Measurements from ENCODE around the gene SLC4A1.
"Not testable (repeated sequence)": the region's sequence is repeated elsewhere in the genome, so short reads cannot be mapped to it uniquely, and the experiment has no call there.

Gene SLC4A1

GRCh38 chr17:44257815-44258760 lies 9.8 kb downstream of the SLC4A1 start:
- no peaks in the 10 kb centered on the region for H3K9me3 Mint-ChIP-seq
- no peak overlapping the region for H3K27ac Mint-ChIP-seq
- no peak for DNase-seq (ENCODE audit: low spot score in 2 of 2)
- H3K27me3 Mint-ChIP-seq = peaks cover 8% of the 10 kb centered on the region
- H3K36me3 Mint-ChIP-seq = no peaks in the 10 kb centered on the region
- H3K4me1 Mint-ChIP-seq = peaks cover 4% of the 10 kb centered on the region
- ATAC-seq (ENCODE audit: low read depth) = no peak
- no peak overlapping the region for H3K4me3 Mint-ChIP-seq

GRCh38 chr17:44256671-44257070 lies 11.3 kb downstream of the SLC4A1 start:
- Mint-ChIP-seq H3K27me3 (peaks cover 6% of the 10 kb centered on the region), H3K4me1 (peaks cover 4% of the 10 kb centered on the region), H3K36me3 (no peaks in the 10 kb centered on the region), H3K27ac (no peak overlapping the region), H3K4me3 (no peak overlapping the region), H3K9me3 (no peaks in the 10 kb centered on the region)
- ATAC-seq (ENCODE audit: low read depth) (no peak), DNase-seq (ENCODE audit: low spot score in 2 of 2) (no peak)

- H3K36me3 Mint-ChIP-seq = no peaks in the 10 kb centered on the region
- H3K4me1 Mint-ChIP-seq = peaks cover 4% of the 10 kb centered on the region
- no peak overlapping the region for H3K27ac Mint-ChIP-seq
- ATAC-seq (ENCODE audit: low read depth) = no peak
- H3K9me3 Mint-ChIP-seq = no peaks in the 10 kb centered on the region
- peaks cover 6% of the 10 kb centered on the region for H3K27me3 Mint-ChIP-seq
- H3K4me3 Mint-ChIP-seq = no peak overlapping the region
- DNase-seq (ENCODE audit: low spot score in 2 of 2) = no peak
These were observed 12.0 kb downstream of the SLC4A1 start for GRCh38 chr17:44255915-44256314.

DNA sequence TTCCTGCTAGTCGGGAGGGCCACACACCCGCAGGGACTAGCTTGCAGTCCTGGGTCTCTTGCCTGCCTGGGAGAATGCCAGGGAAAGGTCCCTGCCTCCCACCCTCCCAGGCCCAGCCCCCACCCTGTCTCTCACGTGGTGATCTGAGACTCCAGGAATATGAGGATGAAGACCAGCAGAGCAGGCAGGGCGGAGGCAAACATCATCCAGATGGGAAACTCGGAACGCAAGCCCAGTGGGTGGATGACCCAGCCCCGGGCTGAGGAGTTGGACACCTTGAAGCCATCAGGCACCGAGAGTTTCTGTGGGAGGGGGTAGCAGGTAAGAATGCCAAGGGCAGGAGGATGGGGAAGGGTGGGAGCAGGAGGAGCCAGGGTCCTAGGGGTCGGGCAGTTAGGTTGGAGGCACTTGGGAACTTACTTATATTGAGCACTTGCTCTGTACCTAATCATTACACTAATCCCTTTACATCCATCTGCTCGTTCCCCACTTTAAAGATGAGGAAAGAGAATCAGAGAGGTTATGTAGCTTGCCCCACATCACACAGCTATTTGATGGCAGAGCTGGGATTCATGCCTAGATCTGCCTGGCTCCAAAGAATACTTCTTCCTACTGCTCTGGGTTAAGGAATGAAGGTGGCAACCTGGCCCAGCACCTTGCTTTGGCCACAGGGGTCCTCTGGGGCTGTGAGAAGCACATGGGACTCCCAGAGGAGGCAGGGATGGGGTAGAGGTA lies 13.4 kb downstream of the SLC4A1 start:
- DNase-seq (ENCODE audit: low spot score in 2 of 2) (no peak), ATAC-seq (ENCODE audit: low read depth) (no peak)
- Mint-ChIP-seq H3K27ac (no peak overlapping the region), H3K4me3 (no peak overlapping the region), H3K36me3 (no peaks in the 10 kb centered on the region), H3K9me3 (no peaks in the 10 kb centered on the region), H3K4me1 (peaks cover 4% of the 10 kb centered on the region), H3K27me3 (peaks cover 6% of the 10 kb centered on the region)

DNA sequence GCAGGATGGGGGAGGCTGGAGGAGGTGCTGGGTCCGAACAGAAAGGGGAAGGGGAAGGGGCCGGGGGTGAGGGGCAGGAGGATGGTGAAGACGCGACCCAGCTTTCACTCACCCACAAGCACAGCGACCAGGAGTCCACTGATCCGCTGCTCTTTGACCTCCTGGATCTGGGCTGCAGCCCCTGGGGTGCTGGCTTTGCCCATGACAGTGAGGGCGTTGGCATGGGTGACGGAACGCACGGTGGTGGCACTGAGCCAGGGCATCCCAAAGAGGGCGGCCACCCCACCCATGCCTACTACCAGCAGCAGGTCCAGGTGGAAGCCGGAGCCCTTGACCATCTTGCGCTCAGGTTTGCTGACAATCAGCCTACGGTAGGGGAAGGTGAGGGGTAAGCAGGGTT lies 14.9 kb downstream of the SLC4A1 start:
- H3K9me3 Mint-ChIP-seq = no peaks in the 10 kb centered on the region
- H3K4me3 Mint-ChIP-seq = no peak overlapping the region
- H3K27me3 Mint-ChIP-seq = peaks cover 6% of the 10 kb centered on the region
- peaks cover 7% of the 10 kb centered on the region for H3K4me1 Mint-ChIP-seq
- H3K36me3 Mint-ChIP-seq = no peaks in the 10 kb centered on the region
- DNase-seq (ENCODE audit: low spot score in 2 of 2) (no peak), ATAC-seq (ENCODE audit: low read depth) (no peak)
- H3K27ac Mint-ChIP-seq = no peak overlapping the region

DNA sequence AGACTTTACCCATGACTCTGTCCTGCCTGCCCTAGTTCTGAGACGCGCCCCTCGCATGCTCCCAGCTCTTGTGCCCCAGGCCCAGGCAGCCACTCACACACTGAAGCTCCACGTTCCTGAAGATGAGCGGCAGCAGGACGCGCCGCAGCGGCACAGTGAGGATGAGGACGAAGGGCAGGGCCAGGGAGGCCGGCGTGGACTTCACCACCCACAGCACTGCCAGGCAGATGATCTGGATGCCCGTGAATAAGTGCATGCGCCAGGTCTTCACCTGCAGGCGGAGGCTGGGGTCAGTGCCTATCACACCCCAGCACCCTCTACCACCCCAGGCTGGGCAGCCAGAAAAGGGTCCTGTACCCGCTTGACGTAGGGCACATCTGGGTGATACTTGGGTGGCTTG lies 16.9 kb downstream of the SLC4A1 start:
- peaks cover 20% of the 10 kb centered on the region for H3K4me1 Mint-ChIP-seq
- H3K27ac Mint-ChIP-seq = no peak overlapping the region
- no peaks in the 10 kb centered on the region for H3K36me3 Mint-ChIP-seq
- H3K9me3 Mint-ChIP-seq = no peaks in the 10 kb centered on the region
- no peak for DNase-seq (ENCODE audit: low spot score in 2 of 2)
- no peak for ATAC-seq (ENCODE audit: low read depth)
- H3K27me3 Mint-ChIP-seq = peaks cover 5% of the 10 kb centered on the region
- no peak overlapping the region for H3K4me3 Mint-ChIP-seq

- Mint-ChIP-seq H3K4me1 (peaks cover 21% of the 10 kb centered on the region), H3K27me3 (no peaks in the 10 kb centered on the region)
- no peak for ATAC-seq (ENCODE audit: low read depth)
These were observed 18.3 kb downstream of the SLC4A1 start for GRCh38 chr17:44249501-44250246.

GRCh38 chr17:44247876-44248736 lies 19.8 kb downstream of the SLC4A1 start:
- Mint-ChIP-seq H3K4me1 (peaks cover 25% of the 10 kb centered on the region), H3K9me3 (peaks cover 2% of the 10 kb centered on the region), H3K27me3 (peaks cover under 1% of the 10 kb centered on the region), H3K36me3 (no peaks in the 10 kb centered on the region), H3K27ac (peak overlapping the region; percentile 14), H3K4me3 (no peak overlapping the region)
- no peak for DNase-seq (ENCODE audit: low spot score in 2 of 2)
- ATAC-seq (ENCODE audit: low read depth) = no peak

More at GRCh38 chr17:44249501-44250246, 18.3 kb downstream of the SLC4A1 start:
- Mint-ChIP-seq H3K9me3 (no peaks in the 10 kb centered on the region), H3K27ac (no peak overlapping the region), H3K36me3 (no peaks in the 10 kb centered on the region), H3K4me3 (no peak overlapping the region)
- DNase-seq (ENCODE audit: low spot score in 2 of 2) = no peak

- Mint-ChIP-seq H3K27ac (peak overlapping the region; percentile 87), H3K27me3 (peaks cover 2% of the 10 kb centered on the region), H3K36me3 (no peaks in the 10 kb centered on the region), H3K9me3 (peaks cover 3% of the 10 kb centered on the region), H3K4me3 (no peak overlapping the region), H3K4me1 (peaks cover 26% of the 10 kb centered on the region)
- DNase-seq (ENCODE audit: low spot score in 2 of 2) (no peak), ATAC-seq (ENCODE audit: low read depth) (no peak)
These were observed 20.5 kb downstream of the SLC4A1 start for GRCh38 chr17:44247440-44247841.

GRCh38 chr17:44241106-44241624 lies 26.8 kb downstream of the SLC4A1 start:
- ATAC-seq (ENCODE audit: low read depth) (peak; percentile 52), DNase-seq (ENCODE audit: low spot score in 2 of 2) (no peak)
- no peak overlapping the region for H3K27ac Mint-ChIP-seq
- H3K9me3 Mint-ChIP-seq = peaks cover 3% of the 10 kb centered on the region
- H3K4me1 Mint-ChIP-seq = peaks cover 11% of the 10 kb centered on the region
- H3K27me3 Mint-ChIP-seq = peaks cover 2% of the 10 kb centered on the region
- no peaks in the 10 kb centered on the region for H3K36me3 Mint-ChIP-seq
- no peak overlapping the region for H3K4me3 Mint-ChIP-seq

- not testable (repeated sequence) for H3K27ac Mint-ChIP-seq; ATAC-seq (ENCODE audit: low read depth); H3K4me1 Mint-ChIP-seq; H3K9me3 Mint-ChIP-seq; H3K36me3 Mint-ChIP-seq; H3K27me3 Mint-ChIP-seq; H3K4me3 Mint-ChIP-seq; DNase-seq (ENCODE audit: low spot score in 2 of 2)
These were observed 30.0 kb downstream of the SLC4A1 start for GRCh38 chr17:44237886-44238285.

GRCh38 chr17:44236444-44236991 lies 31.4 kb downstream of the SLC4A1 start:
- no peak overlapping the region for H3K27ac Mint-ChIP-seq
- H3K9me3 Mint-ChIP-seq = no peaks in the 10 kb centered on the region
- H3K4me1 Mint-ChIP-seq = no peaks in the 10 kb centered on the region
- H3K36me3 Mint-ChIP-seq = no peaks in the 10 kb centered on the region
- DNase-seq (ENCODE audit: low spot score in 2 of 2) (no peak), ATAC-seq (ENCODE audit: low read depth) (no peak)
- H3K4me3 Mint-ChIP-seq = no peak overlapping the region
- H3K27me3 Mint-ChIP-seq = peaks cover 4% of the 10 kb centered on the region

DNA sequence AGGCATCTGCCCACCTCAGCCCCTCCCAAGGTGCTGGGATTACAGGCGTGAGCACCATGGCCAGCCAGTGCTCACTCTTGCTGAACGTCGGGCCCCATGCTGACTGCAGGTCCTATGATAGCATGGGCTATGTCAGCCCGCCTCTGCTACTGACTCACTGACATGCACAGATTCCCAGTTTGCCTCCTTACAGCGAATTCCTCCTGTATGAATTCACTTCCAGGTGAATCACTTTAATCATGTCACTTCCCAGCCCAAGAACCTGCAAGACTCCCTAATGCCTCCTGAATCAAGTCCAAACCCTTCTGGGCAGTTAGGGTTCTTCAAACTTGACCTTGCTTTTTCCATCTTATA lies 32.4 kb downstream of the SLC4A1 start:
- H3K4me3 Mint-ChIP-seq = no peak overlapping the region
- H3K36me3 Mint-ChIP-seq = no peaks in the 10 kb centered on the region
- no peak overlapping the region for H3K27ac Mint-ChIP-seq
- H3K9me3 Mint-ChIP-seq = no peaks in the 10 kb centered on the region
- DNase-seq (ENCODE audit: low spot score in 2 of 2) = no peak
- ATAC-seq (ENCODE audit: low read depth) = no peak
- H3K4me1 Mint-ChIP-seq = no peaks in the 10 kb centered on the region
- H3K27me3 Mint-ChIP-seq = peaks cover 4% of the 10 kb centered on the region
